Bladder microvascular endothelial cell (primary cell): Measurements from ENCODE around the gene PDYN. TPM values are rescaled to one million over a fixed set of nuclear protein-coding genes. Genes with fewer than 3 reads are reported as not detected.

ENCODE experiments used
- total RNA-seq: library from RNA; depleted of rRNA; stranded (reverse); fragments of >200 nt; gene quantifications from 2 replicates; pipeline ENCODE4 v1.2.3, GENCODE V29; 2014

Gene PDYN
- total RNA-seq: not detected in 2 replicates

DNA sequence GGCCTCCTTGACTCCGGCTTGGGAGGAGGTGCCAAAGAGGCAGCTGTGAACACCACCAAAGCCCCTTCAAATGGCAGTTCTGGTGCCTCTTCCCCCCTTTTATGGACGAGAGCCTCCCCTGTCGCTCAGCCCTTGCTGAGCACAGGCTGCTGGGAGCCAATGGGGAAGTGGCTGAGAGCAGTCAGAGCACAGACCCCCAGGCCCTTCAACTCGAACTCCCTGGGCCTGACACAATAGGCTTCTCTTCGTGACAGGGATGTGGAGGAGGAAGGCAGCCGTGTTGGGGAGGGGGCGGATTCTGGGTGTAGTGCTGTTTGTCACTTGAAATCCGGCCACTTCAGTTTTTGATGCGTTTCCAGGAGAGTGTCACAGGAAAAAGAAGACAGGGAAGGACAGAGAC lies at the start of gene PDYN:
TSS of gene PDYN (minus strand) at position 73 of the 400 bp plus-strand sequence. CDS start 10,974 bp downstream, outside the sequence.

Other genes starting within 250 kb of the PDYN start
- gene SIRPA, start 98.7 kb downstream of the PDYN start, total RNA-seq: 7.4 and 75.3 TPM in 2 replicates
- 7.9 and 26.2 TPM in 2 replicates for gene STK35, start 107.8 kb upstream of the PDYN start, total RNA-seq